ENCODE results near the gene PRR15.

PRR15 gene

GRCh38 chr7:29607889-29608288, 44.3 kb downstream of the PRR15 start:
- in situ Hi-C loops (cut with MboI; ENCODE audit: low sequenced_read_pairs) = no loop called here

GRCh38 chr7:29609162-29610037, 45.8 kb downstream of the PRR15 start:
- in situ Hi-C loops (cut with MboI; ENCODE audit: low sequenced_read_pairs) = no loop called here

GRCh38 chr7:29610086-29610485, 46.5 kb downstream of the PRR15 start:
- in situ Hi-C loops (cut with MboI; ENCODE audit: low sequenced_read_pairs) = no loop called here

- in situ Hi-C loops (cut with MboI; ENCODE audit: low sequenced_read_pairs) = no loop called here
These were observed 48.4 kb downstream of the PRR15 start for GRCh38 chr7:29611941-29612544.

- in situ Hi-C loops (cut with MboI; ENCODE audit: low sequenced_read_pairs) = no loop called here
These were observed 49.0 kb downstream of the PRR15 start for GRCh38 chr7:29612596-29612995.

GRCh38 chr7:29613100-29613499, 49.5 kb downstream of the PRR15 start:
- in situ Hi-C loops (cut with MboI; ENCODE audit: low sequenced_read_pairs) = no loop called here

GRCh38 chr7:29614229-29614628, 50.6 kb downstream of the PRR15 start:
- in situ Hi-C loops (cut with MboI; ENCODE audit: low sequenced_read_pairs) = no loop called here
